Body of pancreas (tissue), 4 donors: ENCODE measurements around the gene LRRC51. TPM values are rescaled to one million over a fixed set of nuclear protein-coding genes. Genes with fewer than 3 reads are reported as not detected.

ENCODE experiments used
- ATAC-seq: fragments of 150-250 bp; one replicate; pipeline ENCODE4 v1.9.1; 2016
- DNase-seq, 4 donors: peaks; one replicate each; pipeline ENCODE4 v3.0.0-alpha.2; 2019
- H3K27ac ChIP-seq, 4 donors: fragments of 200-600 bp; sonication (generic); 1 replicate in 3 of 4; 2 replicates in 1 of 4; pipeline versions ENCODE4 v1.5.1 to v1.6.1; 2016 to 2019; ENCODE audit warnings: mild to moderate bottlenecking in 1 of 4, mixed read lengths in 1 of 4, moderate library complexity in 1 of 4
- H3K27me3 ChIP-seq, 2 donors: fragments of 200-600 bp; sonication (generic); one replicate each; pipeline ENCODE4 v1.6.0; 2016; ENCODE audit warnings: mild to moderate bottlenecking in 1 of 2
- H3K36me3 ChIP-seq, 2 donors: fragments of 200-600 bp; sonication (generic); replicated peaks in 1 of 2; 2 replicates each; pipeline ENCODE4 v1.5.1; 2016; ENCODE audit warnings: low read depth in 2 of 2; ENCODE audit not compliant: insufficient read depth in 1 of 2
- H3K4me1 ChIP-seq: fragments of 200-600 bp; sonication (generic); one replicate; pipeline ENCODE4 v1.6.0; 2016
- H3K4me3 ChIP-seq, 2 donors: fragments of 200-600 bp; sonication (generic); 1 replicate in 1 of 2; 2 replicates in 1 of 2; pipeline ENCODE4 v1.5.1; 2016 to 2019
- H3K9me3 ChIP-seq, 3 donors: fragments of 200-600 bp; sonication (generic); 1 replicate in 2 of 3; 2 replicates in 1 of 3; pipeline ENCODE4 v1.5.1; 2016
- CTCF ChIP-seq, 7 experiments: fragments of 450-650 bp in 4 of 7; fragments of 200-600 bp in 3 of 7; sonication (generic) in 3 of 7; IDR thresholded peaks; one replicate each; pipeline ENCODE4 v1.5.1; 2016 to 2019; ENCODE audit warnings: antibody characterized with exemption in 7 of 7
- POLR2A ChIP-seq, 3 donors: fragments of 450-650 bp; IDR thresholded peaks; one replicate each; pipeline ENCODE4 v1.6.1; 2016; ENCODE audit warnings: antibody characterized with exemption in 3 of 3, mild to moderate bottlenecking in 2 of 3
- whole genome bisulfite sequencing, 2 donors: methylation state at CpG; one replicate each; pipeline ENCODE4 v1.1.5; 2017; 5-methylcytosine and 5-hydroxymethylcytosine counted together
- intact Hi-C: fragments of 100-400 bp; cut with DNase I; formaldehyde crosslinking; loops from one replicate; pipeline ENCODE4 v1.15.1; 2023
- total RNA-seq, 2 donors: library from RNA; depleted of rRNA; stranded (reverse); fragments of >200 nt; gene quantifications; one replicate each; pipeline ENCODE4 v1.1.0, GENCODE V29; 2016

LRRC51 gene
- total RNA-seq, 2 donors from 2014 or later = 2.3 to 9.9 TPM

- 44 to 67% methylated on average over 6 of the region's 6 CpGs for WGBS, 2 donors
- H3K36me3 ChIP-seq = no peaks in the 10 kb centered on the region
- H3K4me1 ChIP-seq = peaks cover 25% of the 10 kb centered on the region
- H3K9me3 ChIP-seq = no peaks in the 10 kb centered on the region
- intact Hi-C loops = no loop called here
- DNase-seq = no peak
- H3K27ac ChIP-seq = peak overlapping the region in 3 of 4 donors; percentile 87 to 96 (median 92)
- no peaks in the 10 kb centered on the region for H3K27me3 ChIP-seq
- no peak for ATAC-seq
- TF ChIP-seq CTCF (IDR thresholded peaks at IDR 0.05) (no peak), POLR2A (IDR thresholded peaks at IDR 0.05) (no peak)
- no peak overlapping the region for H3K4me3 ChIP-seq
Measured at GRCh38 chr11:72078477-72078876, 2.2 kb upstream of the LRRC51 start.

GRCh38 chr11:72079819-72080325, 778 bp upstream of the LRRC51 start:
- H3K36me3 ChIP-seq = no peaks in the 10 kb centered on the region
- no peaks in the 10 kb centered on the region for H3K9me3 ChIP-seq
- no peaks in the 10 kb centered on the region for H3K27me3 ChIP-seq
- ATAC-seq (peak; percentile 37), DNase-seq (peak; percentile 19 to 37 (median 32))
- intact Hi-C loops = no loop called here
- TF ChIP-seq CTCF (IDR thresholded peaks at IDR 0.05) (no peak), POLR2A (IDR thresholded peaks at IDR 0.05) (no peak)
- H3K4me3 ChIP-seq = peak overlapping the region; percentile 58 to 79
- H3K27ac ChIP-seq = peak overlapping the region; percentile 72 to 96 (median 90)
- WGBS, 2 donors = 1 to 2% methylated on average over 16 of the region's 16 CpGs
- peaks cover 25% of the 10 kb centered on the region for H3K4me1 ChIP-seq

GRCh38 chr11:72081184-72081644, 564 bp downstream of the LRRC51 start:
- DNase-seq (no peak), ATAC-seq (no peak)
- Histone ChIP-seq H3K27ac (peak overlapping the region; percentile 68 to 96 (median 90)), H3K27me3 (no peaks in the 10 kb centered on the region), H3K4me1 (peaks cover 25% of the 10 kb centered on the region), H3K4me3 (peak overlapping the region; percentile 10 to 16), H3K36me3 (no peaks in the 10 kb centered on the region), H3K9me3 (no peaks in the 10 kb centered on the region)
- 63 to 77% methylated on average over 19 to 21 of the region's 21 CpGs for WGBS, 2 donors
- intact Hi-C loops = no loop called here
- TF ChIP-seq CTCF (IDR thresholded peaks at IDR 0.05) (no peak), POLR2A (IDR thresholded peaks at IDR 0.05) (no peak)

GRCh38 chr11:72081821-72082453, 1.3 kb downstream of the LRRC51 start:
- intact Hi-C loops = no loop called here
- Histone ChIP-seq H3K9me3 (no peaks in the 10 kb centered on the region), H3K27ac (peak overlapping the region in 2 of 4 donors; percentile 34 to 96), H3K36me3 (no peaks in the 10 kb centered on the region), H3K27me3 (no peaks in the 10 kb centered on the region), H3K4me1 (peaks cover 25% of the 10 kb centered on the region), H3K4me3 (no peak overlapping the region)
- 73 to 77% methylated on average over 3 of the region's 3 CpGs for WGBS, 2 donors
- ATAC-seq = no peak
- TF ChIP-seq POLR2A (IDR thresholded peaks at IDR 0.05) (no peak), CTCF (IDR thresholded peaks at IDR 0.05) (no peak)
- DNase-seq = no peak

GRCh38 chr11:72083414-72083813, 2.8 kb downstream of the LRRC51 start:
- Histone ChIP-seq H3K4me1 (peaks cover 20% of the 10 kb centered on the region), H3K27ac (no peak overlapping the region), H3K9me3 (no peaks in the 10 kb centered on the region), H3K27me3 (no peaks in the 10 kb centered on the region), H3K36me3 (no peaks in the 10 kb centered on the region), H3K4me3 (no peak overlapping the region)
- no peak for ATAC-seq
- no peak for DNase-seq
- intact Hi-C loops = no loop called here
- whole genome bisulfite sequencing, 2 donors = 57 to 76% methylated on average over 2 of the region's 2 CpGs
- TF ChIP-seq CTCF (IDR thresholded peaks at IDR 0.05) (no peak), POLR2A (IDR thresholded peaks at IDR 0.05) (no peak)
